GM19397 (cell line): Measurements from ENCODE around the gene CX3CR1.
"Not testable (repeated sequence)": the region's sequence is repeated elsewhere in the genome, so short reads cannot be mapped to it uniquely, and the experiment has no call there.

ENCODE experiments used
- ATAC-seq: cut with Tn5 transposase; IDR thresholded peaks from one replicate; pipeline ENCODE4 v1.9.1; 2021; ENCODE audit warnings: mild to moderate bottlenecking, moderate library complexity; ENCODE audit not compliant: unreplicated experiment

Gene CX3CR1

DNA sequence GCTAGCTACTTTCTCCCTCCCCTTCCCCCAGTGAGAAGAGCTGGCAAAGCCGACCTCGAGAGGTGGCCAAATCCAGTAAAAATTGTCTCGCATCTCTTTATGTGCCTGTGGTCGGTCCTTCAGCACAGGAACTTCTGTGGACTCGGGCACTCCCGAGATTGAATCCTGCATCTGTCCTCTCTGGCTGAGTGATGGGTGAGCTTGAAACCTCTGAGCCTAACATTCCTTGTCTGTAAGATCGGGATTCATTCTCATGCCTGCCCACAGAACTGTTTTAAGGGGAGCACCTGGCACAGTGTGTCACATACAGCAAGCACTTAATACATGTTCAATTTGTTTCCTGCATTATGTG is 11.3 kb downstream of the CX3CR1 start:
- no peak for ATAC-seq

DNA sequence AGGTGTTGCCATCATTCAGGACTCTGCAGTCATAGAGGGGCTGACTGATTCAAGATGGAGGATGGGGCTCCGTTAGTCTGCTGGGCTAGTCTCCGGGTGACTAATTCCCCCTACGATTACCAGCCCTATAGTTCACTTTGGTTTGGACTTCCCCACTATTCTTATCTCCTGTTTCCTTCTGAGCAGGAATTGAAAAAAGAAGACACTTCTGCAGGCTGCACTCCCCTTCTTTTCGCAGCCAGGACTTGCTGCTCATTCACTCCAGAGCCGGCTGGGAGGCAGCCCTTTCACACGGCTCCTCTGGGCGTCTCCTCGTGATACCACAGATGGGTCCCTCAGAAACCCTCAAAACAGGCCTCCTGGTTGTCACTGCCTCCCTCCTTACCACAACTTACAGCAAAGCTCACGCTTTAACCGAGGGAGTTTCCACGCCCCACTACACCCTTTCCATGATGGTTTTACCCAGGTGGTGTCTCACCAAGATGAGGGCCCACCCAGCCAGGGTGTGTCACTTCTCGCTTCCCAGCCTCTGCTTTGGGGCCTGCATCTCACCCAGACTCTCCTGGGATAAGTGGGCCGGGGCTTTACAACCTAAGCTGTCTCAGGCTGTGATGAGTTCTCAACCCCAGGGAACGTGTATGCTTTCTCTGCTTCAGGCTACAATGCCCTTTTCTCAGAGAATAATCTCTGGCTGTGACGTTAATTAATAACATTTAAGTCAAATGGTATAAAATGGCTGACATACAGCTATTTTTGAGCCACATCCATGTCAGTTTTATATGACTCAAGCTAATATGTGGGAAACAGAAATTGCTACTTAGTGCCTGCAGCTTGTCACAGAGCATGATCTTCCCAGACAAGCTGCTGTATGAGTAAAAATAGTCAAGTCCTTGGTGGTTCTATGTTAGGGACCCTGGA is 11.9 kb downstream of the CX3CR1 start:
- no peak for ATAC-seq

- ATAC-seq = no peak
These were observed 15.8 kb downstream of the CX3CR1 start for GRCh38 chr3:39264053-39264452.

DNA sequence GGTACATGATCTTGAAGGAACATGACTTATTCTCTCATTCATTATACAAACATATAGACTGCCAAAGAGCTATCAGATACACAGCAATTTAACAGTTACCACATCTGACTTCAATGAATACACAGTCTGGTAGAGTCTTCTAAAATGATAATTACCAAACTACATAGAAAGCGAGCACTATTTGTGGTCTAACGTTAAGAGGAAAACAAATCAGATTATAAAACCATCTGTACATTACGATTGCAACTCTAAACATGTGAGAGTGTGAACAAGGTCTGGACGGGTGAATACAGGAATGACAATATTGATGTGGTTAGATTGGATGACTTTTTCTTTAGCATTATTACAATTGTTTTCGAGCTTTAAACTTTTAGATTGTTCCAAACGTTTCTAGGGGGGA is 16.3 kb downstream of the CX3CR1 start:
- no peak for ATAC-seq

- no peak for ATAC-seq
These were observed 17.0 kb downstream of the CX3CR1 start for GRCh38 chr3:39262846-39263245.

GRCh38 chr3:39261726-39262125 is 18.1 kb downstream of the CX3CR1 start:
- no peak for ATAC-seq

DNA sequence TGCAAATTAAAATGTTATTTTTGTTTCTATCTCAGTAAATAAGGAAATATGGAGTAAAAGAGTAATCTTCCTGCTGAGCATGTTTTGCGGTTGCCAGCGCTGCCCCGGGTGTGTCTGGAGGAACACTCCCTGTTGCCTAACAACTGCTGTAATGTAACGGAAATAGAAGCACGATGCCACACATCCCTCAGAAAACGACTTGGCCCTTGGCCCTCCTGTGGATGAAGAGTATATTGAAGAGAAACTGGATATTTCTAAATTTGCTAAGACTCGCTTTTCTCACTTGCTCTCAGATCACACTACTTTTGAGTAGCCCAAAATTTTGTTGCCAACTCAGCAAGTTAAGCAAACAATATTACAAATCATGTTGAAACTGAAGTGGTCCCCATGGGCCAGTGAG is 18.9 kb downstream of the CX3CR1 start:
- ATAC-seq = peak; percentile 53

DNA sequence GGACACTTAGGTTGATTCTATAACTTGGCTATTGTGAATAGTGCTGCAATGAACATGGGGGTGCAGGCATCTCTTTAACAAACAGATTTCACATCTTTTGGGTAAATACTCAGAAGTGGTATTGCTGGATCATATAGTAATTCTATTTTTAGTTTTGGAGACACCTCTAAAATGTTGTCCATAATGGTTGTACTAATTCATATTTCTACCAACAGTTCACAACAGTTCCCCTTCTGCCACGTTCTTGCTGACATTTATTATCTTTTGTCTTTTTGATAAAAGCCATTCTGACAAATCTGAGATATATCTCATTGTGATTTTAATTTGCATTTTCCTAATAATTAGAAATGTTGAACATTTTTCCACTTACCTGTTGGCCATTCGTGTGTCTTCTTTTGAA is 19.5 kb downstream of the CX3CR1 start:
- no peak for ATAC-seq

GRCh38 chr3:39255503-39256325 is 24.1 kb downstream of the CX3CR1 start:
- ATAC-seq = peak; percentile 98

DNA sequence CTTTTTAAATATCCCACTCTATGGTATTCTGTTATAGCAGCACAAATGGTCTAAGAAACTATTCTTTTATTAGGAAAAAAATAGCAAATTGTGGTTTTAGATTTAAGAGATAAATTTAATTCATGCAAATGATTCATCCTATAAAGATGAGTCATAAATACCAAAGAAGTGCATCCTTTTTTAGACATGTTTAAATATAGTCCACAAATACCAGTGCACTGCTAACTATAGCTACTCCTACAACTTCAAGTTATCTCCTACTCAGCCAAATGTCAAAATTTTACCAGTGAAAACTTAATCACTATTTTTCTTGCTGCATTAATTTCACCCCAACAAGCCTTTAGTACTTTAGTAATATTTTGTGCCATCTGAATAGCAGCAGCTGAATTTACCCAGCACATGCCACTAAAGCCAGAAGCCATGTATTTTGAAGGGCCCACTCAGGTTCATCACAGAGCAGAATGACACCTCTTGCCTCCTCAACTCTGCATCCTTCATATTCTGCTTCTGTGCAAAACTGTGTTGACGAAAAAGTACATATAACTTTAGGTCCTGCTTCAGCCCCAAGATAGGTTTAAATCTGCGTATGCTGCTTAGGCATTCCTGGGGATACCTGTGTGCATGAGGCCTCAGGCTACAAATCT is 24.9 kb downstream of the CX3CR1 start:
- ATAC-seq = no peak

DNA sequence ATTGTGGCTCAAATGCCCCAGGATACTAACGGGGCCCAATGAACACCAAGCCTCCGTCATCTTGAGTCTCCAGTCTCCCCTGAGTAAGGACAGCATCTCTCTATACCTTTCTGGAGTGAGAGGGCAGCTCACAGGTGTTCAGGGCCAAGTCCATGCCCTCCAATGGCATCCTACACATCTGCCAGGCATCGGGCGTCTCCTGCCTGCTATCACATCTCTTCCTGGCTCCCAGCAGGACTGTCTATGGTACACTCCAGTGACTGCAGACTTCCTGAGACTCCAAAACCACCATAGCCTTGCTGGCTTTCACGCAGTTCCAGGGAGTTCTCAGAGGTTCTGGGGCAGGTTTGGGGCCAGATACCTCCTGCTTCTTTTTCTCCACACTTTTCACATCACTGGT is 28.3 kb downstream of the CX3CR1 start:
- no peak for ATAC-seq

- no peak for ATAC-seq
These were observed 29.6 kb downstream of the CX3CR1 start for GRCh38 chr3:39250116-39250747.

- ATAC-seq = peak; percentile 60
These were observed 30.3 kb downstream of the CX3CR1 start for GRCh38 chr3:39249453-39250115.

DNA sequence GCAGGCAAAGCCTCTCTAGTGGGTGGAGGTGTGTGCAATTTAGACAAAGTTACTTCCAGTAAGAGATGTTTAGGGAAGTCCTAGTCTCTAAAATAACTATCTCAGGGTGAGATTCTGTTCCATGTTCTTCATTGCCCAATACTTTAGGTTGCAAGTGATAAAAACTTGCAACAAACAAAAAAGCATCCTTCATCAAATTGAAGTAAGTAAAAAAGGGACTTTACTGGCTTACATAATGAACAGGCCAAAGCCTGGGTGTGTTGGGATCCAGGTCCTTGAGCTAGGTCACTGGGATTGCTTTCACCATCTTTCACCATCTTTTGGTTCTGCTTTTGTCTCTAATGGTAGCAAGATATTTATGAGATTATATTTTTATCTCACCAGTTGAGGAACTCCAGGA is 38.3 kb downstream of the CX3CR1 start:
- ATAC-seq = no peak

DNA sequence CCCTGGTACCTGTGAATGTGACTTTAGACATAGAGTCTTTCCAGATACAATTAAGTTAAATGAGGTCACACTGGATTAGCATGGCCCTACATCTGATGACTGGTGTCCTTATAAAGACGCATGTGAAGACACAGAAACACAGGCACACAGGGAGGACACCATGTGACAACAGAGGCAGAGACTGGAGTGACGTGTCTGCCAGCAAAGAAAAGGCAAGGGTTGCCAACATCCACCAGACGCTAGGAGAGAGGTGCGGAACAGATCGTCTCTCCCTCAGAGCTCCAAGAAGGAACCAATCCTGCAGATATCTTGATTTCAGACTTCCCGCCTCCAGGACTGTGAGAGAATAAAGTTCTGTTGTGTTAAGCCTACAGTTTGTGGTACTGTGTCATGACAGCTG is 42.8 kb downstream of the CX3CR1 start:
- no peak for ATAC-seq

- ATAC-seq = no peak
These were observed 45.2 kb downstream of the CX3CR1 start for GRCh38 chr3:39234651-39235050.

GRCh38 chr3:39232859-39233258 is 47.0 kb downstream of the CX3CR1 start:
- ATAC-seq = no peak

GRCh38 chr3:39230453-39230852 is 49.4 kb downstream of the CX3CR1 start:
- no peak for ATAC-seq

DNA sequence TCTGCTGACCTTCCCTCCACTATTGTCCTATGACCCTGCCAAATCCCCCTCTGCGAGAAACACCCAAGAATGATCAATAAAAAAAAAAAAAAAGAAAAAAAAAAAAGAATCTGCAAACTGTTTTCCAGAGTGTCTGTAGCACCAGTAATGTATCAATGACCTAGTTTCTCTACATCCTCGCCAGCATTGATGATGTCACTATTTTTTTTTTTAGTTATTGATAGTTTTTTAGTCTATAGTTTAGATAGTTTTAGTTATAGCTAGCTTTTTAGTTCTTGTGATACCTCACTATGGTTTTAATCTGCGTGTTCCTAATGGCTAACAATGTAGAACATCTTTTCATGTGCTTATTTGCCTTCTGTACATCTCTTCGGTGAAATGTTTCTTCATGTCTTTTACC is 51.3 kb downstream of the CX3CR1 start:
- ATAC-seq = no peak

DNA sequence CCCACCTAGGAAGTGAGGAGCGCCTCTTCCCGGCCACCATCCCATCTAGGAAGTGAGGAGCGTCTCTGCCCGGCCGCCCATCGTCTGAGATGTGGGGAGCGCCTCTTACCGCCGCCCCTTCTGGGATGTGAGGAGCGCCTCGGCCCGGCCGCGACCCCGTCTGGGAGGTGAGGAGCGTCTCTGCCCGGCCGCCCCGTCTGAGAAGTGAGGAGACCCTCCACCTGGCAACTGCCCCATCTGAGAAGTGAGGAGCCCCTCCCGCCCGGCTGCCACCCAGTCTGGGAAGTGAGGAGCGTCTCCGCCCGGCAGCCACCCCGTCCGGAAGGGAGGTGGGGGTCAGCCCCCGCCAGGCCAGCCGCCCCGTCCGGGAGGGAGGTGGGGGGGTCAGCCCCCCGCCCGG is 52.2 kb downstream of the CX3CR1 start:
- ATAC-seq = not testable (repeated sequence)
